DND-41 (cell line): Measurements from ENCODE around the gene PAIP2.
"Not testable (repeated sequence)": the region's sequence is repeated elsewhere in the genome, so short reads cannot be mapped to it uniquely, and the experiment has no call there.

Experiments used
- ATAC-seq: fragments of 200-7000 bp; cut with Tn5 transposase; 3 replicates; pipeline ENCODE4 v1.9.1; 2021; ENCODE audit warnings: low read depth; ENCODE audit not compliant: insufficient read depth
- DNase-seq: peaks from one replicate; pipeline ENCODE4 v3.0.0-alpha.2; 2020
- H2AFZ ChIP-seq: 2 replicates; pipeline ENCODE4 v1.6.0; 2012; ENCODE audit warnings: low read depth, low read length
- H3K27ac ChIP-seq: 2 replicates; pipeline ENCODE4 v1.5.1; 2012; ENCODE audit warnings: low read length, inconsistent platforms
- H3K27me3 ChIP-seq: fragments of 200-600 bp; sonication (generic); 2 replicates; pipeline ENCODE4 v1.6.0; 2012; ENCODE audit warnings: low read length, mild to moderate bottlenecking, inconsistent platforms; ENCODE audit not compliant: insufficient read depth, poor library complexity
- H3K36me3 ChIP-seq: 2 replicates; pipeline ENCODE4 v1.5.1; 2012; ENCODE audit warnings: low read length, inconsistent platforms; ENCODE audit not compliant: insufficient read depth
- H3K4me1 ChIP-seq: 2 replicates; pipeline ENCODE4 v1.5.1; 2012; ENCODE audit warnings: mild to moderate bottlenecking, low read length; ENCODE audit not compliant: insufficient read depth
- H3K4me2 ChIP-seq: 2 replicates; pipeline ENCODE4 v1.6.0; 2012; ENCODE audit warnings: mild to moderate bottlenecking, moderate library complexity, low read length, inconsistent platforms; ENCODE audit not compliant: insufficient read depth
- H3K4me3 ChIP-seq, 2 experiments: fragments of 200-600 bp in 1 of 2; shearing (Covaris generic) in 1 of 2; 2 replicates each; pipeline ENCODE4 v1.5.1; 2012 to 2016; ENCODE audit warnings: inconsistent platforms in 2 of 2, low read length in 2 of 2, mild to moderate bottlenecking in 2 of 2, low read depth in 1 of 2, moderate library complexity in 1 of 2
- H3K79me2 ChIP-seq: 2 replicates; pipeline ENCODE4 v1.6.0; 2012; ENCODE audit warnings: low read length, inconsistent platforms; ENCODE audit not compliant: insufficient read depth
- H3K9ac ChIP-seq: 2 replicates; pipeline ENCODE4 v1.6.0; 2012; ENCODE audit warnings: low read depth, mild to moderate bottlenecking, inconsistent platforms, low read length, moderate library complexity
- H3K9me3 ChIP-seq: 2 replicates; pipeline ENCODE4 v1.5.1; 2012; ENCODE audit warnings: low read length, moderate library complexity, mild to moderate bottlenecking, inconsistent platforms; ENCODE audit not compliant: insufficient read depth, severe bottlenecking
- H4K20me1 ChIP-seq: 2 replicates; pipeline ENCODE4 v1.6.0; 2012; ENCODE audit warnings: low read length; ENCODE audit not compliant: insufficient read depth
- EZH2 ChIP-seq: IDR thresholded peaks from 3 replicates; pipeline ENCODE4 v1.6.1; 2012; ENCODE audit warnings: borderline replicate concordance, low read depth, mild to moderate bottlenecking, moderate library complexity, low read length, inconsistent platforms; ENCODE audit not compliant: severe bottlenecking
- TF ChIP-seq, protein P1 (sequence below): IDR thresholded peaks from 2 replicates; pipeline ENCODE4 v1.5.1; 2012; ENCODE audit warnings: borderline replicate concordance, low read length, moderate library complexity, mild to moderate bottlenecking; ENCODE audit not compliant: poor library complexity, severe bottlenecking; ENCODE audit errors: extremely low read depth

PAIP2 gene

GRCh38 chr5:139404484-139404840 is 62.8 kb downstream of the PAIP2 start:
- peak; percentile 41 for DNase-seq
- peaks cover 26% of the 10 kb centered on the region for H3K4me1 ChIP-seq
- peak overlapping the region; percentile 5 to 67; a peak in 3 of 4 replicates for H3K4me3 ChIP-seq
- peak overlapping the region; percentile 88 for H3K27ac ChIP-seq
- H3K27me3 ChIP-seq, result no peaks in the 10 kb centered on the region
- peak overlapping the region; percentile 81 for H2AFZ ChIP-seq
- ATAC-seq, result peak; percentile 7; the same call in 2 of the 3 replicates
- no peaks in the 10 kb centered on the region for H3K9me3 ChIP-seq
- TF ChIP-seq, protein P1, sequence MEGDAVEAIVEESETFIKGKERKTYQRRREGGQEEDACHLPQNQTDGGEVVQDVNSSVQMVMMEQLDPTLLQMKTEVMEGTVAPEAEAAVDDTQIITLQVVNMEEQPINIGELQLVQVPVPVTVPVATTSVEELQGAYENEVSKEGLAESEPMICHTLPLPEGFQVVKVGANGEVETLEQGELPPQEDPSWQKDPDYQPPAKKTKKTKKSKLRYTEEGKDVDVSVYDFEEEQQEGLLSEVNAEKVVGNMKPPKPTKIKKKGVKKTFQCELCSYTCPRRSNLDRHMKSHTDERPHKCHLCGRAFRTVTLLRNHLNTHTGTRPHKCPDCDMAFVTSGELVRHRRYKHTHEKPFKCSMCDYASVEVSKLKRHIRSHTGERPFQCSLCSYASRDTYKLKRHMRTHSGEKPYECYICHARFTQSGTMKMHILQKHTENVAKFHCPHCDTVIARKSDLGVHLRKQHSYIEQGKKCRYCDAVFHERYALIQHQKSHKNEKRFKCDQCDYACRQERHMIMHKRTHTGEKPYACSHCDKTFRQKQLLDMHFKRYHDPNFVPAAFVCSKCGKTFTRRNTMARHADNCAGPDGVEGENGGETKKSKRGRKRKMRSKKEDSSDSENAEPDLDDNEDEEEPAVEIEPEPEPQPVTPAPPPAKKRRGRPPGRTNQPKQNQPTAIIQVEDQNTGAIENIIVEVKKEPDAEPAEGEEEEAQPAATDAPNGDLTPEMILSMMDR, result peak; percentile 36
- TF ChIP-seq EZH2, result no peak
- no peaks in the 10 kb centered on the region for H3K36me3 ChIP-seq
- H3K4me2 ChIP-seq, result peak overlapping the region; percentile 89
- 0 out of 2 replicates have a peak, but pooled peaks cover 3% of the 10 kb centered on the region for H4K20me1 ChIP-seq
- H3K9ac ChIP-seq, result peak overlapping the region; percentile 65
- 0 out of 2 replicates have a peak, but pooled peaks cover 4% of the 10 kb centered on the region for H3K79me2 ChIP-seq

DNA sequence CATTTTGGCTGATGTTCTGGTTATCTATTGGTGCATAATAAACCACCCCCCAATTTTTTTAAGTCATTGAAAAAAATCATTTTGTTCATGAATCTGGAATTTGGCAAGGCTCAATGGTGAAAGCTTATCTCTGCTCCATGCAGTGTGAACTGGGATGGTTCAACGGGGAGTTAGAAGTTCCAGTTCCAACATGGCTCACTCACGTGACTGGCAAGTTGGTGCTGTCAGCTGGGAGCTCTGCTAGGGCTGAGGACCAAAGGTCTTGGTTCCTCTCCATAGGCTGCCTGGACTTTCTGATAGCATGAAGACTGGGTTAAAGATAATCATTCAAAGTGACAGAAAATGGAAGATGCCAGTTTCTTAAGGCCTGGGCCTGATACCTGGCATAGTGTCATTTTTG is 65.3 kb downstream of the PAIP2 start:
- TF ChIP-seq, protein P1, result no peak
- no peak for TF ChIP-seq EZH2
- no peak for ATAC-seq
- Histone ChIP-seq H3K4me2 (no peak overlapping the region), H3K27me3 (no peaks in the 10 kb centered on the region), H3K4me1 (peaks cover 26% of the 10 kb centered on the region), H3K4me3 (no peak overlapping the region), H3K36me3 (no peaks in the 10 kb centered on the region), H3K9me3 (no peaks in the 10 kb centered on the region), H4K20me1 (0 out of 2 replicates have a peak, but pooled peaks cover 3% of the 10 kb centered on the region), H3K27ac (no peak overlapping the region), H2AFZ (no peak overlapping the region), H3K79me2 (0 out of 2 replicates have a peak, but pooled peaks cover 4% of the 10 kb centered on the region), H3K9ac (no peak overlapping the region)
- DNase-seq, result no peak

GRCh38 chr5:139407517-139407916 is 65.9 kb downstream of the PAIP2 start:
- TF ChIP-seq EZH2, result no peak
- TF ChIP-seq, protein P1, result no peak
- Histone ChIP-seq H3K36me3 (no peaks in the 10 kb centered on the region), H3K4me1 (peaks cover 23% of the 10 kb centered on the region), H3K4me2 (no peak overlapping the region), H3K27me3 (no peaks in the 10 kb centered on the region), H3K79me2 (0 out of 2 replicates have a peak, but pooled peaks cover 4% of the 10 kb centered on the region), H4K20me1 (0 out of 2 replicates have a peak, but pooled peaks cover 3% of the 10 kb centered on the region), H2AFZ (no peak overlapping the region), H3K4me3 (no peak overlapping the region), H3K9ac (no peak overlapping the region), H3K27ac (no peak overlapping the region), H3K9me3 (no peaks in the 10 kb centered on the region)
- DNase-seq (no peak), ATAC-seq (no peak)

GRCh38 chr5:139408191-139408590 is 66.5 kb downstream of the PAIP2 start:
- H3K9ac ChIP-seq, result no peak overlapping the region
- H3K27ac ChIP-seq, result no peak overlapping the region
- no peaks in the 10 kb centered on the region for H3K9me3 ChIP-seq
- TF ChIP-seq, protein P1, result no peak
- TF ChIP-seq EZH2, result no peak
- H3K4me3 ChIP-seq, result no peak overlapping the region
- H3K79me2 ChIP-seq, result no peaks in the 10 kb centered on the region
- no peak overlapping the region for H3K4me2 ChIP-seq
- no peaks in the 10 kb centered on the region for H4K20me1 ChIP-seq
- H3K27me3 ChIP-seq, result no peaks in the 10 kb centered on the region
- 0 out of 2 replicates have a peak, but pooled peaks cover 2% of the 10 kb centered on the region for H3K36me3 ChIP-seq
- DNase-seq (no peak), ATAC-seq (no peak)
- H2AFZ ChIP-seq, result no peak overlapping the region
- H3K4me1 ChIP-seq, result peaks cover 17% of the 10 kb centered on the region

DNA sequence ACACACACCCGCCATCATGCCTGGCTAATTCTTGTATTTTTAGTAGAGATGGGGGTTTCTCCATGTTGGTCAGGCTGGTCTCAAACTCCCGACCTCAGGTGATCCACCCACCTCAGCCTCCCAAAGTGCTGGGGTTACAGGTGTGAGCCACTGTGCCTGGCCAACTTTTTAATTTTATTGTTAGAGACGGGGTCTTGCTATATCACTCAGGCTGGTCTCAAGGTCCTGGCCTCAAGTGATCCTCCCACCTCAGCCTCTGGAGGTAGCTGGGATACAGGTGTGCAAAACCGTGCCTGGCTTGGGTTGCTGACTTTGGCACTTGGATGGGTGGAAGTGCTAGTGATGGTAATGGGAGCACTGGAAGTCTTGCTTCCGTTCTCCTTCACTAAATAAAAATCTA is 67.5 kb downstream of the PAIP2 start:
- H4K20me1 ChIP-seq, H3K4me3 ChIP-seq, H3K36me3 ChIP-seq, H3K27me3 ChIP-seq, H2AFZ ChIP-seq, DNase-seq, H3K79me2 ChIP-seq, H3K9me3 ChIP-seq, H3K9ac ChIP-seq, H3K27ac ChIP-seq, ATAC-seq, H3K4me2 ChIP-seq: not testable (repeated sequence)
- H3K4me1 ChIP-seq, result peaks cover 12% of the 10 kb centered on the region
